HCEC 1CT (cell line): Measurements from ENCODE around the gene SLC19A2.
A peak's percentile ranks its signal among the peaks of the same experiment; 100 is the strongest.
"Not testable (repeated sequence)": the region's sequence is repeated elsewhere in the genome, so short reads cannot be mapped to it uniquely, and the experiment has no call there.

Experiments
- DNase-seq: peaks from one replicate; pipeline ENCODE4 v3.0.0-alpha.2; 2017

Gene SLC19A2

GRCh38 chr1:169485431-169486280 is at the start of gene SLC19A2:
TSS of gene SLC19A2 (minus strand) at chr1:169485944. CDS start at chr1:169485766, 178 bp downstream.
- DNase-seq, result peak; percentile 100

- no peak for DNase-seq
Measured at GRCh38 chr1:169534653-169535052, 48.9 kb upstream of the SLC19A2 start.

GRCh38 chr1:169533528-169534190 is 47.9 kb upstream of the SLC19A2 start:
- DNase-seq, result not testable (repeated sequence)

- DNase-seq, result no peak
Measured at GRCh38 chr1:169530448-169530847, 44.7 kb upstream of the SLC19A2 start.

- DNase-seq, result no peak
Measured at GRCh38 chr1:169529068-169529642, 43.4 kb upstream of the SLC19A2 start.

- no peak for DNase-seq
Measured at GRCh38 chr1:169528215-169529067, 42.7 kb upstream of the SLC19A2 start.

GRCh38 chr1:169527451-169528214 is 41.9 kb upstream of the SLC19A2 start:
- DNase-seq, result no peak

GRCh38 chr1:169527001-169527400 is 41.3 kb upstream of the SLC19A2 start:
- no peak for DNase-seq

GRCh38 chr1:169526120-169526832 is 40.5 kb upstream of the SLC19A2 start:
- no peak for DNase-seq

GRCh38 chr1:169525391-169525790 is 39.6 kb upstream of the SLC19A2 start:
- no peak for DNase-seq

- DNase-seq, result no peak
Measured at GRCh38 chr1:169523904-169524303, 38.2 kb upstream of the SLC19A2 start.

- no peak for DNase-seq
Measured at GRCh38 chr1:169521226-169521625, 35.5 kb upstream of the SLC19A2 start.

GRCh38 chr1:169517558-169518186 is 31.9 kb upstream of the SLC19A2 start:
- no peak for DNase-seq

- DNase-seq, result no peak
Measured at GRCh38 chr1:169515641-169516040, 29.9 kb upstream of the SLC19A2 start.

- no peak for DNase-seq
Measured at GRCh38 chr1:169514566-169515270, 29.0 kb upstream of the SLC19A2 start.

- DNase-seq, result peak; percentile 31
Measured at GRCh38 chr1:169513208-169513607, 27.5 kb upstream of the SLC19A2 start.

GRCh38 chr1:169511316-169512005 is 25.7 kb upstream of the SLC19A2 start:
- DNase-seq, result peak; percentile 86

GRCh38 chr1:169510060-169510459 is 24.3 kb upstream of the SLC19A2 start:
- no peak for DNase-seq

GRCh38 chr1:169509354-169509753 is 23.6 kb upstream of the SLC19A2 start:
- peak; percentile 35 for DNase-seq
